HepG2 (cell line): ENCODE data around the gene AP1S3. TPM values are rescaled to one million over a fixed set of nuclear protein-coding genes. Genes with fewer than 3 reads are reported as not detected.

ENCODE experiments used
- E2F5 ChIP-seq: sonication (generic); formaldehyde crosslinking; conservative IDR thresholded peaks from 2 replicates; pipeline ENCODE4 v1.4.0; 2020; ENCODE audit warnings: missing genetic modification reagents
- IKZF1 ChIP-seq: fragments of 450-650 bp; IDR thresholded peaks from 2 replicates; pipeline ENCODE4 v1.7.1; 2016
- KLF9 ChIP-seq: IDR thresholded peaks from 2 replicates; pipeline ENCODE4 v1.6.1; 2016; ENCODE audit warnings: low read depth
- MIER2 ChIP-seq: IDR thresholded peaks from 2 replicates; pipeline ENCODE4 v1.6.1; 2016; ENCODE audit warnings: missing biosample characterization, missing genetic modification reagents
- PHF5A ChIP-seq: IDR thresholded peaks from one replicate; pipeline ENCODE4 v1.6.1; 2018; ENCODE audit warnings: low read depth, missing genetic modification reagents; ENCODE audit not compliant: unreplicated experiment
- RFXAP ChIP-seq: sonication (generic); formaldehyde crosslinking; IDR thresholded peaks from 2 replicates; pipeline ENCODE4 v1.4.0; 2020; ENCODE audit warnings: missing genetic modification reagents, borderline replicate concordance
- RNF2 ChIP-seq: fragments of 450-650 bp; conservative IDR thresholded peaks from 2 replicates; pipeline ENCODE4 v1.6.1; 2016; ENCODE audit warnings: low read depth
- SKI ChIP-seq: fragments of 450-650 bp; IDR thresholded peaks from one replicate; pipeline ENCODE4 v1.6.1; 2018; ENCODE audit warnings: mild to moderate bottlenecking; ENCODE audit not compliant: partially characterized antibody
- ZBTB46 ChIP-seq: sonication (generic); formaldehyde crosslinking; IDR thresholded peaks from 2 replicates; pipeline ENCODE4 v1.4.0; 2020; ENCODE audit warnings: mild to moderate bottlenecking, missing genetic modification reagents, borderline replicate concordance
- polyA plus RNA-seq, 8 experiments: library from polyadenylated mRNA; depleted of rRNA in 3 of 8; stranded (reverse) in 7 of 8; unstranded in 1 of 8; fragments of >200 nt; fragmentation: Illumina TruSeq in 4 of 8; extraction: Trizol in 4 of 8; gene quantifications; 2 replicates each; pipeline versions ENCODE4 v1.2.1 to v1.2.3, GENCODE V29; 2011 to 2016; ENCODE audit warnings: low read depth in 4 of 8, missing spikeins in 1 of 8, mixed read lengths in 1 of 8; ENCODE audit not compliant: insufficient read depth in 1 of 8
- total RNA-seq, 5 experiments: library from RNA; depleted of rRNA; stranded (reverse); fragments of >200 nt; fragmentation: Illumina TruSeq; extraction: Trizol; gene quantifications; 2 replicates each; pipeline ENCODE4 v1.2.3, GENCODE V29; 2016; ENCODE audit warnings: low read depth in 1 of 5
- TF ChIP-seq, protein P1 (sequence below): sonication (generic); formaldehyde crosslinking; IDR thresholded peaks from 2 replicates; pipeline ENCODE4 v1.4.0; 2020; ENCODE audit warnings: missing genetic modification reagents, mild to moderate bottlenecking, borderline replicate concordance

AP1S3 gene
- total and polyA plus RNA-seq, 2 of the 13 experiments (the other 11 are each of a cell fraction or from before 2014, with no cell fraction given): 3.0 to 16.3 TPM

- TF ChIP-seq, protein P1, sequence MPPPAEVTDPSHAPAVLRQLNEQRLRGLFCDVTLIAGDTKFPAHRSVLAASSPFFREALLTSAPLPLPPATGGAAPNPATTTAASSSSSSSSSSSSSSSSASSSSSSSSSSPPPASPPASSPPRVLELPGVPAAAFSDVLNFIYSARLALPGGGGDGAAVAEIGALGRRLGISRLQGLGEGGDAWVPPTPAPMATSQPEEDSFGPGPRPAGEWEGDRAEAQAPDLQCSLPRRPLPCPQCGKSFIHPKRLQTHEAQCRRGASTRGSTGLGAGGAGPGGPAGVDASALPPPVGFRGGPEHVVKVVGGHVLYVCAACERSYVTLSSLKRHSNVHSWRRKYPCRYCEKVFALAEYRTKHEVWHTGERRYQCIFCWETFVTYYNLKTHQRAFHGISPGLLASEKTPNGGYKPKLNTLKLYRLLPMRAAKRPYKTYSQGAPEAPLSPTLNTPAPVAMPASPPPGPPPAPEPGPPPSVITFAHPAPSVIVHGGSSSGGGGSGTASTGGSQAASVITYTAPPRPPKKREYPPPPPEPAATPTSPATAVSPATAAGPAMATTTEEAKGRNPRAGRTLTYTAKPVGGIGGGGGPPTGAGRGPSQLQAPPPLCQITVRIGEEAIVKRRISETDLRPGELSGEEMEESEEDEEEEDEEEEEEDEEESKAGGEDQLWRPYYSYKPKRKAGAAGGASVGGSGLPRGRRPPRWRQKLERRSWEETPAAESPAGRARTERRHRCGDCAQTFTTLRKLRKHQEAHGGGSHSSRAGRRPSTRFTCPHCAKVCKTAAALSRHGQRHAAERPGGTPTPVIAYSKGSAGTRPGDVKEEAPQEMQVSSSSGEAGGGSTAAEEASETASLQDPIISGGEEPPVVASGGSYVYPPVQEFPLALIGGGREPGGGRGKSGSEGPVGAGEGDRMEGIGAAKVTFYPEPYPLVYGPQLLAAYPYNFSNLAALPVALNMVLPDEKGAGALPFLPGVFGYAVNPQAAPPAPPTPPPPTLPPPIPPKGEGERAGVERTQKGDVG: no peak
- TF ChIP-seq ZBTB46 (CRISPR knock-in tag): no peak
- TF ChIP-seq IKZF1: no peak
- no peak for TF ChIP-seq MIER2
- no peak for TF ChIP-seq RNF2
- no peak for TF ChIP-seq E2F5
- TF ChIP-seq SKI: no peak
- no peak for TF ChIP-seq RFXAP (CRISPR knock-in tag)
- TF ChIP-seq KLF9 (CRISPR knock-in tag): no peak
- TF ChIP-seq PHF5A (CRISPR knock-in tag): no peak
- TF ChIP-seq, all 625 proteins: peak for 0
Observed at GRCh38 chr2:223824301-223824700, 13.1 kb downstream of the AP1S3 start (continued).
